Mesendoderm (in vitro differentiated cells): ENCODE results near the gene MYO1B.

Experiments used
- DNase-seq: peaks from one replicate; pipeline ENCODE4 v3.0.0; 2013
- H2AK5ac ChIP-seq: 2 replicates; pipeline ENCODE4 v1.6.1; 2013; ENCODE audit warnings: low read length, inconsistent platforms
- H2BK120ac ChIP-seq: 2 replicates; pipeline ENCODE4 v1.6.1; 2013; ENCODE audit warnings: low read depth, mild to moderate bottlenecking, low read length, moderate library complexity, mixed read lengths
- H2BK15ac ChIP-seq: replicated peaks from 2 replicates; pipeline ENCODE4 v1.6.1; 2013; ENCODE audit warnings: low read depth, mild to moderate bottlenecking, moderate library complexity
- H2BK5ac ChIP-seq: 2 replicates; pipeline ENCODE4 v1.6.1; 2013; ENCODE audit warnings: low read length, inconsistent platforms
- H3K18ac ChIP-seq: 2 replicates; pipeline ENCODE4 v1.6.1; 2013; ENCODE audit warnings: mild to moderate bottlenecking, low read length, mixed read lengths
- H3K23ac ChIP-seq: one replicate; pipeline ENCODE4 v1.6.1; 2013; ENCODE audit warnings: low read length
- H3K27ac ChIP-seq: 2 replicates; pipeline ENCODE4 v1.5.1; 2013; ENCODE audit warnings: low read depth, mild to moderate bottlenecking, inconsistent platforms, low read length, moderate library complexity
- H3K27me3 ChIP-seq: 2 replicates; pipeline ENCODE4 v1.6.1; 2013; ENCODE audit warnings: low read length, control low read depth, mild to moderate bottlenecking, inconsistent platforms; ENCODE audit not compliant: insufficient read depth, poor library complexity
- H3K36me3 ChIP-seq: 2 replicates; pipeline ENCODE4 v1.6.1; 2013; ENCODE audit warnings: low read length, inconsistent platforms; ENCODE audit not compliant: control insufficient read depth, insufficient read depth
- H3K4ac ChIP-seq: one replicate; pipeline ENCODE4 v1.6.1; 2013; ENCODE audit warnings: low read depth, mild to moderate bottlenecking, low read length, moderate library complexity
- H3K4me1 ChIP-seq: 2 replicates; pipeline ENCODE4 v1.6.1; 2013; ENCODE audit warnings: low read depth, low read length, inconsistent platforms; ENCODE audit not compliant: control insufficient read depth
- H3K4me2 ChIP-seq: 2 replicates; pipeline ENCODE4 v1.6.1; 2013; ENCODE audit warnings: low read length
- H3K4me3 ChIP-seq: 2 replicates; pipeline ENCODE4 v1.5.1; 2013; ENCODE audit warnings: mild to moderate bottlenecking, low read length
- H3K56ac ChIP-seq: one replicate; pipeline ENCODE4 v1.6.1; 2013; ENCODE audit warnings: low read length
- H3K79me1 ChIP-seq: 2 replicates; pipeline ENCODE4 v1.6.1; 2013; ENCODE audit warnings: low read length, inconsistent platforms
- H3K79me2 ChIP-seq: 2 replicates; pipeline ENCODE4 v1.6.1; 2013; ENCODE audit warnings: mild to moderate bottlenecking, low read length; ENCODE audit not compliant: control insufficient read depth, insufficient read depth
- H3K9ac ChIP-seq: 2 replicates; pipeline ENCODE4 v1.6.1; 2013; ENCODE audit warnings: low read length, inconsistent platforms
- H4K5ac ChIP-seq: one replicate; pipeline ENCODE4 v1.6.1; 2013; ENCODE audit warnings: low read length
- H4K8ac ChIP-seq: one replicate; pipeline ENCODE4 v1.6.1; 2013; ENCODE audit warnings: low read depth, mild to moderate bottlenecking, control low read depth, low read length, moderate library complexity
- WGBS: extraction: QIAGEN DNeasy Blood & Tissue Kit; methylation state at CpG from one replicate; pipeline ENCODE4 v1.1.7; 2013; ENCODE audit warnings: low lambda C conversion rate, missing lambda C conversion rate; ENCODE audit not compliant: insufficient coverage; ENCODE audit errors: extremely low coverage; 5-methylcytosine and 5-hydroxymethylcytosine counted together

MYO1B gene

DNA sequence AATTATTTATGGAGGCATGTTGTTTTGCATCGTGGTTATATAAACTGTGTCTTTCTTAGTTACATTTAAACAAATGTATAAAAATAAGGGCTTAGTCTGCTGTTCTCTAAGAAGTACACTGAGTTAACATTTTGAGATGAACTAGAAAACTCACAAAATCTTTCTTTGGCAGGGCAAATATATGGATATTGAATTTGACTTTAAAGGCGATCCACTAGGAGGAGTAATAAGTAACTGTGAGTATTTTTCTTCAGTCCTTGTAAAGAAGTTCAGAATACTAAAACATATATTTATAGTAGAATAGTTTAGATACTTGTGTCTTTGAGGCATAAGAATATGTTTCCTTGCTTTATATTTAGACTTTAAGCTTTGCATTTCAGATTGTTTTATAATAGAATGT, 104.8 kb downstream of the MYO1B start:
- no peak overlapping the region for H3K18ac ChIP-seq
- no peak overlapping the region for H3K4me2 ChIP-seq
- H3K4ac ChIP-seq: no peak overlapping the region
- no peak overlapping the region for H4K5ac ChIP-seq
- H3K79me1 ChIP-seq: peaks cover 2% of the 10 kb centered on the region
- H3K9ac ChIP-seq: no peak overlapping the region
- no peaks in the 10 kb centered on the region for H3K79me2 ChIP-seq
- H3K36me3 ChIP-seq: no peaks in the 10 kb centered on the region
- H2AK5ac ChIP-seq: no peak overlapping the region
- H3K27ac ChIP-seq: no peak overlapping the region
- no peaks in the 10 kb centered on the region for H3K27me3 ChIP-seq
- H3K4me1 ChIP-seq: no peaks in the 10 kb centered on the region
- DNase-seq: no peak
- no peak overlapping the region for H4K8ac ChIP-seq
- WGBS: no CpG with 5 or more reads among the region's 2 CpGs
- no peak overlapping the region for H3K4me3 ChIP-seq
- H3K56ac ChIP-seq: no peak overlapping the region
- H2BK5ac ChIP-seq: no peak overlapping the region
- H2BK15ac ChIP-seq: no peak overlapping the region
- H2BK120ac ChIP-seq: no peak overlapping the region
- H3K23ac ChIP-seq: no peak overlapping the region

DNA sequence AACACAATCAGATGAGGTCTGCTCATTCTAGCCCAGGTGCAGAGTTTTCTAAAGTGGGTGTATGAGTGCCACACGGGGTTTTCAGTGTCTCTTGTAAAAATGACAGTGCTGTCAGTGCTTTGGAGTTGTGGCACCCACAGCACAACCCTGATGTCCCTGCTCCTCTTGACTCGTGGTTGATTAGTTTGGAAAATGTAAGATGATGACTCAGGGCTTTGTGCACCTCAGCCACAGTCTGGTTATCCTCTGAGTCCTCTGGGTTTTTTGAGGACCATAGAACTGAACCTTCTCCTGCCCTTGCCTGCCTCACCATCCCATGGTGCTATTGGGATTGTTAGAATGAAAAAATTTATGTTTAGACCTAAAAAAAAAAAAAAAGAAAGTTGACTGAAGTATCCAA, 105.6 kb downstream of the MYO1B start:
- Histone ChIP-seq H3K23ac (no peak overlapping the region), H2BK15ac (no peak overlapping the region), H2AK5ac (no peak overlapping the region), H3K79me1 (no peaks in the 10 kb centered on the region), H3K18ac (no peak overlapping the region), H3K4me1 (no peaks in the 10 kb centered on the region), H3K4me2 (no peak overlapping the region), H3K4me3 (no peak overlapping the region), H3K79me2 (no peaks in the 10 kb centered on the region), H3K36me3 (no peaks in the 10 kb centered on the region), H2BK5ac (no peak overlapping the region), H2BK120ac (no peak overlapping the region), H4K5ac (no peak overlapping the region), H3K27ac (no peak overlapping the region), H3K27me3 (no peaks in the 10 kb centered on the region), H3K4ac (no peak overlapping the region), H3K9ac (no peak overlapping the region), H3K56ac (no peak overlapping the region), H4K8ac (no peak overlapping the region)
- DNase-seq: no peak
- WGBS: no CpG with 5 or more reads among the region's 2 CpGs

DNA sequence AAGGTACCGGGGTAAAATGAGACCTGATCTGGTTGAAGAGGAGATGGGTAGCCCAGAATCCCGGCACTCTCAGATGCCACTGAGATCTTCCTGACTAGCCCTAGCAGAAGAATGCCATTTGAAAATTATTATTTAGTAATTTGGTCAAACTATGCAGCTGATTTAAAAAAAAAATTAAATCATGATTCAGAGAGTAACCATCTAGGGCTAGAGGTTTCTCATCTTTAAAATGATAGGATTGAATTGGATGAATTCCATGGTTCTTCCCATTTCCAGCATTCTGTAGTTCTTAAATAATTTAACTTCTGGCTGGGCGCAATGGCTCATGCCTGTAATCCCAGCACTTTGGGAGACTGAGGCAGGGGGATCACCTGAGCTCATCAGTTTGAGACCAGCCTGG, 106.1 kb downstream of the MYO1B start:
- H3K23ac ChIP-seq: no peak overlapping the region
- no peak overlapping the region for H2BK15ac ChIP-seq
- no peaks in the 10 kb centered on the region for H3K79me1 ChIP-seq
- H3K4me3 ChIP-seq: no peak overlapping the region
- no CpG with 5 or more reads among the region's 3 CpGs for WGBS
- H2AK5ac ChIP-seq: no peak overlapping the region
- H3K79me2 ChIP-seq: no peaks in the 10 kb centered on the region
- no peak overlapping the region for H3K4ac ChIP-seq
- no peaks in the 10 kb centered on the region for H3K27me3 ChIP-seq
- no peak overlapping the region for H3K4me2 ChIP-seq
- DNase-seq: no peak
- no peak overlapping the region for H3K27ac ChIP-seq
- H2BK5ac ChIP-seq: no peak overlapping the region
- no peak overlapping the region for H3K9ac ChIP-seq
- no peak overlapping the region for H4K8ac ChIP-seq
- no peak overlapping the region for H3K18ac ChIP-seq
- no peaks in the 10 kb centered on the region for H3K36me3 ChIP-seq
- H3K4me1 ChIP-seq: no peaks in the 10 kb centered on the region
- no peak overlapping the region for H4K5ac ChIP-seq
- no peak overlapping the region for H2BK120ac ChIP-seq
- no peak overlapping the region for H3K56ac ChIP-seq

DNA sequence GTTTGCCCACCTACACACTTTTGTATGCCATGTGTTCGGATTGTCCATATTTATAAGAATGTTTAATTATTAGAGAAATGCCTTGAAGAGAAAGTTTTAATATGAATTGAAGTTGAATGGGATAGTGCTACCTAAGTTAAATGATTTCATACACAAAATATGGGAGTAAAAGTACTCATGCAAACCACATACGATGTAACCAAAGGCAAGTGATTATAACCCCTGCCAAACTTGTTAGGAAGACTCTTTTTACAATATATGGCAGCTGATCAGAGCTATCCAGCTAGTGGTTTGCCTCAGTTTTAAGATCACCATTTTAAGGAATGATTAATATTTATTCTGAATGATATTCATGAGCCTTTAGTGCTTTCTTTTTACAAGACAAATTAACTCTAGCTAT, 106.7 kb downstream of the MYO1B start:
- H3K18ac ChIP-seq: no peak overlapping the region
- H3K36me3 ChIP-seq: no peaks in the 10 kb centered on the region
- H3K9ac ChIP-seq: no peak overlapping the region
- H3K79me2 ChIP-seq: no peaks in the 10 kb centered on the region
- no peak overlapping the region for H3K23ac ChIP-seq
- H4K5ac ChIP-seq: no peak overlapping the region
- no peaks in the 10 kb centered on the region for H3K79me1 ChIP-seq
- no peak overlapping the region for H2AK5ac ChIP-seq
- DNase-seq: no peak
- H3K4me1 ChIP-seq: no peaks in the 10 kb centered on the region
- H2BK120ac ChIP-seq: no peak overlapping the region
- H3K27me3 ChIP-seq: no peaks in the 10 kb centered on the region
- no peak overlapping the region for H2BK15ac ChIP-seq
- no peak overlapping the region for H3K4me3 ChIP-seq
- H4K8ac ChIP-seq: no peak overlapping the region
- H3K4me2 ChIP-seq: no peak overlapping the region
- H2BK5ac ChIP-seq: no peak overlapping the region
- no peak overlapping the region for H3K27ac ChIP-seq
- H3K4ac ChIP-seq: no peak overlapping the region
- WGBS: 100% methylated on average over 1 of the region's 2 CpGs
- no peak overlapping the region for H3K56ac ChIP-seq

DNA sequence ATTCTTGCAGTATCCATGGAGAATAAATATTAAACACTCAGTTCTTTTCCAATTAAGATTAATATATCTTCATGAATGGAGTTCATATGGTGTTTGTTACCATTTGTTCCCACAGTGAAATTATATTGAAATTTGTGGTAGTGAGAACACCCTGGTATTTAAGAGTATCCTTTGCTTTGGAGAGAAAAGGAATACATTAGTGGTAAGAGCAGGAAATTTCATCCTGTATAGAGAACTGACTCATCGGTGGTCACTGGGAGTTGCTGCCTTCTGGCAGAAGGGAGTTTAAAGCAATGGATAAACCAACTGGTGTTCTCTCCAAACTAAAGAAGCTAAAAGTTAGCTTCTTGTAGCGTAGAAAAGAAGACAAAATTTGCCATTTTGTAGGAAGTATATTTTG, 107.3 kb downstream of the MYO1B start:
- Histone ChIP-seq H3K36me3 (no peaks in the 10 kb centered on the region), H3K27ac (no peak overlapping the region), H2AK5ac (no peak overlapping the region), H3K79me2 (no peaks in the 10 kb centered on the region), H3K79me1 (no peaks in the 10 kb centered on the region), H3K18ac (no peak overlapping the region), H3K9ac (no peak overlapping the region), H3K23ac (no peak overlapping the region), H3K4me1 (no peaks in the 10 kb centered on the region), H2BK15ac (no peak overlapping the region), H3K4me3 (no peak overlapping the region), H3K56ac (no peak overlapping the region), H4K8ac (no peak overlapping the region), H3K27me3 (no peaks in the 10 kb centered on the region), H2BK5ac (no peak overlapping the region), H4K5ac (no peak overlapping the region), H3K4ac (no peak overlapping the region), H2BK120ac (no peak overlapping the region), H3K4me2 (no peak overlapping the region)
- WGBS: no CpG with 5 or more reads among the region's 2 CpGs
- DNase-seq: no peak

DNA sequence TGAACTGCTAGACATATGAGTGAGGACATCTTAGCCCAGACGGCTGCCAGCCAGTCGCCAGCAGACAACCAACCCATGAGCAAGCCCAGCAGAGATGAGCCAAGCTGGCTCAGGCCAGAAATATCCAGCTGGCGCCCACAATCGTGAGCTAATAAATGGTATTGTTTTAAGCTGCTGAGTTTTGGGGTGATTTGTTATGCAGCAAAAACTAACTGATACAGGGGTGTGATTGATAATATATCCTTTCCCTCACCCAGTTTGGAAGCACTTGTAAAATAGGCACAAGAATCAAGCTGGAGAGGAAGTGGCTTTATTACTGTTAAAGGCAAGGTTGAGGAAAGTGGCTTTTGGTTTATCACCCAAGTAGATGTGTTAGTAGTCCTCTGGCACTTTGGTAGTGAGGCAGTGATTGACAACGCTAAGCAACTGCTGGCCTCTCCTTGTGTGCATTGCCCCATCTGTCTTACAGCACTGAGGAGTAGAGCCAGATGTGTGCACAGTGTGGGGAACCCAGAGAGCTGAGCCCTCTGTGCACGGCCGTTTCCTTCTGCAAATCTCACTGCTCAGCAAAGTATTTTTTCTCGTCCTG, 110.1 kb downstream of the MYO1B start:
- no peak overlapping the region for H4K8ac ChIP-seq
- no peak overlapping the region for H2BK15ac ChIP-seq
- no peak overlapping the region for H2BK120ac ChIP-seq
- DNase-seq: no peak
- H3K23ac ChIP-seq: no peak overlapping the region
- H3K27me3 ChIP-seq: no peaks in the 10 kb centered on the region
- H3K79me1 ChIP-seq: peaks cover 6% of the 10 kb centered on the region
- no peak overlapping the region for H3K27ac ChIP-seq
- H3K56ac ChIP-seq: no peak overlapping the region
- no peaks in the 10 kb centered on the region for H3K4me1 ChIP-seq
- H3K9ac ChIP-seq: no peak overlapping the region
- no peak overlapping the region for H3K18ac ChIP-seq
- H3K4me2 ChIP-seq: no peak overlapping the region
- WGBS: no CpG with 5 or more reads among the region's 8 CpGs
- no peak overlapping the region for H2AK5ac ChIP-seq
- H3K4ac ChIP-seq: no peak overlapping the region
- H2BK5ac ChIP-seq: no peak overlapping the region
- no peak overlapping the region for H4K5ac ChIP-seq
- no peaks in the 10 kb centered on the region for H3K36me3 ChIP-seq
- H3K79me2 ChIP-seq: no peaks in the 10 kb centered on the region
- H3K4me3 ChIP-seq: no peak overlapping the region
